ENCODE results near the gene BANF2. TPM values are rescaled to one million over a fixed set of nuclear protein-coding genes. Genes with fewer than 3 reads are reported as not detected.
A peak's percentile ranks its signal among the peaks of the same experiment; 100 is the strongest.

The BANF2 gene
- total RNA-seq, 6 experiments from 2014 or later: not detected

- TF ChIP-seq POLR2A (IDR thresholded peaks at IDR 0.05) (no peak), CTCF (IDR thresholded peaks at IDR 0.05) (no peak)
- no peaks in the 10 kb centered on the region for H3K27me3 ChIP-seq
- H3K9me3 ChIP-seq: no peaks in the 10 kb centered on the region
- peaks cover 0 to 12% (median 2%) of the 10 kb centered on the region in 4 donors for H3K36me3 ChIP-seq
- no peak overlapping the region for H3K4me3 ChIP-seq
- intact Hi-C loops (cut with DNase I): no loop called here
- no peak overlapping the region for H3K27ac ChIP-seq
- DNase-seq (peak in 1 of 3 donors; percentile 7), ATAC-seq (no peak)
- WGBS (ENCODE audit: insufficient coverage, low coverage, low lambda C conversion rate, missing lambda C conversion rate): 67% methylated on average over 2 of the region's 2 CpGs
- peaks cover 0 to 40% (median 18%) of the 10 kb centered on the region in 4 donors for H3K4me1 ChIP-seq
Observed at GRCh38 chr20:17666481-17666880, 33.3 kb upstream of the BANF2 start.

- peaks cover 0 to 31% (median 13%) of the 10 kb centered on the region in 4 donors for H3K4me1 ChIP-seq
- no peak overlapping the region for H3K4me3 ChIP-seq
- DNase-seq (peak in 1 of 3 donors; percentile 14), ATAC-seq (no peak)
- intact Hi-C loops (cut with DNase I): no loop called here
- WGBS (ENCODE audit: insufficient coverage, low coverage, low lambda C conversion rate, missing lambda C conversion rate): 84% methylated on average over 3 of the region's 3 CpGs
- H3K27ac ChIP-seq: no peak overlapping the region
- TF ChIP-seq POLR2A (IDR thresholded peaks at IDR 0.05): no peak
- TF ChIP-seq CTCF (IDR thresholded peaks at IDR 0.05): no peak
- peaks cover 0 to 12% (median 3%) of the 10 kb centered on the region in 4 donors for H3K36me3 ChIP-seq
- H3K9me3 ChIP-seq: no peaks in the 10 kb centered on the region
- no peaks in the 10 kb centered on the region for H3K27me3 ChIP-seq
Observed at GRCh38 chr20:17667445-17667844, 32.3 kb upstream of the BANF2 start.

GRCh38 chr20:17668432-17668831, 31.3 kb upstream of the BANF2 start:
- TF ChIP-seq CTCF (IDR thresholded peaks at IDR 0.05): no peak
- no peaks in the 10 kb centered on the region for H3K9me3 ChIP-seq
- no peak for ATAC-seq
- DNase-seq: peak in 1 of 3 donors; percentile 29
- intact Hi-C loops (cut with DNase I): no loop called here
- peaks cover 0 to 12% (median 3%) of the 10 kb centered on the region in 4 donors for H3K36me3 ChIP-seq
- no peak overlapping the region for H3K27ac ChIP-seq
- WGBS (ENCODE audit: insufficient coverage, low coverage, low lambda C conversion rate, missing lambda C conversion rate): 96% methylated on average over 3 of the region's 3 CpGs
- no peak overlapping the region for H3K4me3 ChIP-seq
- H3K27me3 ChIP-seq: no peaks in the 10 kb centered on the region
- H3K4me1 ChIP-seq: peaks cover 0 to 21% (median 9%) of the 10 kb centered on the region in 4 donors

GRCh38 chr20:17669306-17669931, 30.3 kb upstream of the BANF2 start:
- Histone ChIP-seq H3K27me3 (no peaks in the 10 kb centered on the region), H3K4me3 (no peak overlapping the region), H3K27ac (no peak overlapping the region), H3K4me1 (peaks cover 0 to 13% (median 6%) of the 10 kb centered on the region in 4 donors), H3K36me3 (peaks cover 0 to 12% (median 3%) of the 10 kb centered on the region in 4 donors), H3K9me3 (no peaks in the 10 kb centered on the region)
- no peak for ATAC-seq
- 83% methylated on average over 11 of the region's 12 CpGs for WGBS (ENCODE audit: insufficient coverage, low coverage, low lambda C conversion rate, missing lambda C conversion rate)
- DNase-seq: peak in 1 of 3 donors; percentile 2
- TF ChIP-seq POLR2A (IDR thresholded peaks at IDR 0.05) (no peak), CTCF (IDR thresholded peaks at IDR 0.05) (no peak)
- intact Hi-C loops (cut with DNase I): no loop called here
